Activated naive CD4-positive, alpha-beta T cell treated with anti-CD3 and anti-CD28 coated beads for 36 hours (primary cell): ENCODE results near the gene EIF3A. TPM values are rescaled to one million over a fixed set of nuclear protein-coding genes. Genes with fewer than 3 reads are reported as not detected.

Experiments used
- CTCF ChIA-PET: fragments of 350-600 bp; sonication (Branson Sonifier 250); formaldehyde crosslinking; loops from one replicate; lab custom pipeline; 2021; ENCODE audit warnings: antibody characterized with exemption; lab: Charles Lee
- DNase-seq: peaks from one replicate; pipeline ENCODE4 v3.0.0-alpha.2; 2020
- H3K27ac Mint-ChIP-seq: one replicate; pipeline ENCODE4 v1.8.0; 2021; ENCODE audit warnings: mild to moderate bottlenecking, mixed read lengths
- H3K27me3 Mint-ChIP-seq: one replicate; pipeline ENCODE4 v1.8.0; 2021; ENCODE audit warnings: low read depth, mixed read lengths
- H3K36me3 Mint-ChIP-seq: one replicate; pipeline ENCODE4 v1.8.0; 2021; ENCODE audit warnings: low read depth, mixed read lengths
- H3K4me1 Mint-ChIP-seq: one replicate; pipeline ENCODE4 v1.8.0; 2021; ENCODE audit warnings: low read depth, mixed read lengths
- H3K4me3 Mint-ChIP-seq: one replicate; pipeline ENCODE4 v1.8.0; 2021; ENCODE audit warnings: mild to moderate bottlenecking, moderate library complexity, mixed read lengths
- H3K9me3 Mint-ChIP-seq: one replicate; pipeline ENCODE4 v1.8.0; 2021; ENCODE audit warnings: mixed read lengths
- intact Hi-C: fragments of 100-400 bp; cut with micrococcal nuclease; formaldehyde crosslinking; loops from one replicate; pipeline ENCODE4 v1.15.1; 2023
- total RNA-seq, 2 experiments: library from RNA; stranded (reverse); gene quantifications; one replicate each; pipeline ENCODE4 v1.2.3, GENCODE V29; 2021

Gene EIF3A
- total RNA-seq, 2 experiments from 2014 or later, result 113 to 120 TPM

- no peaks in the 10 kb centered on the region for H3K36me3 Mint-ChIP-seq
- H3K27me3 Mint-ChIP-seq, result peaks cover 2% of the 10 kb centered on the region
- no peak overlapping the region for H3K4me3 Mint-ChIP-seq
- DNase-seq, result no peak
- no peaks in the 10 kb centered on the region for H3K4me1 Mint-ChIP-seq
- no peak overlapping the region for H3K27ac Mint-ChIP-seq
- no peaks in the 10 kb centered on the region for H3K9me3 Mint-ChIP-seq
- intact Hi-C loops, result no loop called here
- CTCF ChIA-PET, result no interaction called here
These were observed 57.6 kb downstream of the EIF3A start for GRCh38 chr10:119022846-119023552.

- Mint-ChIP-seq H3K4me1 (no peaks in the 10 kb centered on the region), H3K36me3 (no peaks in the 10 kb centered on the region), H3K4me3 (no peak overlapping the region), H3K27ac (no peak overlapping the region), H3K9me3 (no peaks in the 10 kb centered on the region), H3K27me3 (peaks cover 2% of the 10 kb centered on the region)
- intact Hi-C loops, result no loop called here
- DNase-seq, result no peak
- CTCF ChIA-PET, result no interaction called here
These were observed 60.0 kb downstream of the EIF3A start for GRCh38 chr10:119020627-119020946.

DNA sequence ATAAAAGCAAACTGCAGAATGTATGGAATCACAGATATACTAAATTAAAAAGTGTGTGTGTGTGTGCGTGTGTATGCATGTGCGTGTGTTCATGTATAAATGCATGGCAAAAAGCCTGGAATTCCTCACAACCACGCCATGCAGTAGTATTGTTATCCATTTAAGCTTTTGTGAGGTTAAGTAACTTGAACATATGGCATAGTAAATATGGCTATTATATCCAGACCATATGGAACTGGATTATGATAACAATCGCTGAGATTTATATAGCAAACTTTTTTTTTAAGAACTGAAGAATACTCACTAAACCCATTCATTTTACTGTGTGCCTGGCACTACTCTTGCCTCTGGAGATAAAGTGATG, 73.4 kb downstream of the EIF3A start:
- Mint-ChIP-seq H3K4me1 (no peaks in the 10 kb centered on the region), H3K27ac (no peak overlapping the region), H3K4me3 (no peak overlapping the region), H3K27me3 (peaks cover 5% of the 10 kb centered on the region), H3K9me3 (no peaks in the 10 kb centered on the region), H3K36me3 (no peaks in the 10 kb centered on the region)
- intact Hi-C loops, result no loop called here
- no peak for DNase-seq
- CTCF ChIA-PET, result no interaction called here

DNA sequence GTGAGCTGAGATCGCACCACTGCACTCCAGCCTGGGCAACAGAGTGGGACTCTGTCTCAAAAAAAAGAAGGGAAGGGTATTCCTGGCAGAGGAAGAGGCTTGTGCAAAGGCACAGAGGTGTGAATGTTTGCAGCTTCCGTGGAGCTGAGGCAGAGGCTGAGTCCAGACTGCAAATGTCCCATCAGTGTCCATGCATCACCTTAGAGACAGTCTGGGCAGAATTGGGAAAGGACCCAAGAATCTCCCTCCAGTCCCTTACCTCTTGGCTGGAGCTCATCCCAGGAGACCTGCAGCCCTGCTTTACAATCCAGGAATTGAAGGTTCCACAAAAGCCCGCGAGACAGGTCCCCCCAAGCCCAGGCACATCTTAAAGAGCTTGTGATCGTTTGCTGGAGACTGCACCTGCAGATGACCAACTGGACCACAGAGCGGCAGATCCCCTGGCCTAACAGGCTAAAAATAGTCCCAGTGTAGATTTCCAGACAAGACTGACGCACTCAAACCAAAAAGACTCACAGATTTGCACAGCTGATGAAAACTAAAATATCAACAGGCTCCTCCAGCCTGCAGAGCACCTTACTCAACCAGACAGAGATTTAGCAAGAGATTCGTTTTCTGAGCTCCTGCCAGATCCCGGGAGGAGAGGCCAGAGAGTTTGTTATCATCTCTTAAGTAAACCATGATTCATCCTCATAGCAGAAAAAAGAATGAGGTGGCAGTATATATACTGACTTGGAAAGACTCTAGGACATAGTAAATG, 74.0 kb downstream of the EIF3A start:
- intact Hi-C loops, result no loop called here
- CTCF ChIA-PET, result no interaction called here
- H3K4me1 Mint-ChIP-seq, result no peaks in the 10 kb centered on the region
- H3K27ac Mint-ChIP-seq, result no peak overlapping the region
- no peak overlapping the region for H3K4me3 Mint-ChIP-seq
- H3K27me3 Mint-ChIP-seq, result peaks cover 8% of the 10 kb centered on the region
- H3K9me3 Mint-ChIP-seq, result no peaks in the 10 kb centered on the region
- DNase-seq, result no peak
- no peaks in the 10 kb centered on the region for H3K36me3 Mint-ChIP-seq

DNA sequence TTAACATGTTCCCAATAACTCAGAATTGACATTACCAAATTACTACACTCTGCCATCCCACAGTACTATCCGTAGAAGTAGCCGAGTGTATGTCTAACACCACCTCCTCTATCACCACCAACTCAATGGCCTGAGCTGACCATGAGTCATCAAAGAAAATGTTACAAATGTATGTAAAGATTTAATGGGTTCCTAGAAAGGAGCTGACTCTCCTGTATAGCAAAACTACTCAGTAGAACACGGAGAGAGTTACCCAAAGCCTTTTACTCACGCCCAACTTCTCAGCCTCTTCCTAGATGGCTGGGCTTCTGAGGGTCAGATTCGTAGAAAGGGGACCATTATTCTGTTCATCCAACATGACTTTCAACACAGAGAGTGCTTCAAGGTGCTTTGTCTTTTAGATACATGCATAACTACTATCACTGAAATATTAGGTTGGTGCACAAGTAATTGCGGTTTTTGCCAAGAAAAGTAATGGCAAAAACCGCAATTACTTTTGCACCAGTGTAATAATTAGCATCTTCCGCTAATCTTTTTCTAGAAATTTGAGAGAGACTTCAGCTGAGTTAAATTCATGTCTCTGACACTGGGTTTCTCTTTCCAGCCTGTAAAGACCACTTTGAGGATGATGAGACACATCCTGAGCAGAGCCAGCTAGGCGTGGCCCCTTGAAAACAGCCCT, 75.1 kb downstream of the EIF3A start:
- CTCF ChIA-PET, result no interaction called here

GRCh38 chr10:119003572-119004289, 76.9 kb downstream of the EIF3A start:
- CTCF ChIA-PET, result no interaction called here
- DNase-seq, result no peak
- no peaks in the 10 kb centered on the region for H3K36me3 Mint-ChIP-seq
- no peak overlapping the region for H3K4me3 Mint-ChIP-seq
- intact Hi-C loops, result no loop called here
- H3K4me1 Mint-ChIP-seq, result no peaks in the 10 kb centered on the region
- no peaks in the 10 kb centered on the region for H3K9me3 Mint-ChIP-seq
- H3K27me3 Mint-ChIP-seq, result peaks cover 6% of the 10 kb centered on the region
- no peak overlapping the region for H3K27ac Mint-ChIP-seq

More for the DNA sequence above, 75.1 kb downstream of the EIF3A start:
- no peak for DNase-seq
- intact Hi-C loops, result no loop called here
- Mint-ChIP-seq H3K27me3 (peaks cover 6% of the 10 kb centered on the region), H3K27ac (no peak overlapping the region), H3K9me3 (no peaks in the 10 kb centered on the region), H3K4me3 (no peak overlapping the region), H3K4me1 (no peaks in the 10 kb centered on the region), H3K36me3 (no peaks in the 10 kb centered on the region)

- CTCF ChIA-PET, result no interaction called here
- intact Hi-C loops, result no loop called here
- Mint-ChIP-seq H3K4me3 (no peak overlapping the region), H3K4me1 (no peaks in the 10 kb centered on the region), H3K27me3 (peaks cover 6% of the 10 kb centered on the region), H3K36me3 (no peaks in the 10 kb centered on the region), H3K9me3 (no peaks in the 10 kb centered on the region), H3K27ac (no peak overlapping the region)
- no peak for DNase-seq
These were observed 78.7 kb downstream of the EIF3A start for GRCh38 chr10:119001717-119002500.

DNA sequence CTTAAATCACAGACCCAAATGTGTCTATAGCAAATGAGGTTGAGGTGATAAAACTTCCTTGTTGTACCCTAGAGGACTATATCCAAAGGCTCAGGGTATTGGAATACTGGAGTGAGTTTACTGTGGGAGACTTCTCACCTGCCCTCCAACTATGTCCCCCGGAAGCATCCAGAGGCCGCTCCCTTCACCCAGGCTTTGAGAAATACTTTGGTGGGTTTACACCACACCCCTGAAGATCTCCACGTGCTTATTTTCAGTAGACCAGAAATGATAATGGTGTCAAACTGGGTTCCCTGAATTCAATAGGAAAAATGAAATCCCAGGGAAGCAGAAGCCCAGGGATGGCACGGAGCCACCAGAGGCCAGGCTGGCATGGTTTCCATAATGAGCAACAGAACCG, 82.4 kb downstream of the EIF3A start:
- CTCF ChIA-PET, result no interaction called here
- Mint-ChIP-seq H3K4me3 (no peak overlapping the region), H3K9me3 (no peaks in the 10 kb centered on the region), H3K36me3 (no peaks in the 10 kb centered on the region), H3K4me1 (no peaks in the 10 kb centered on the region), H3K27ac (no peak overlapping the region), H3K27me3 (peaks cover 6% of the 10 kb centered on the region)
- DNase-seq, result no peak
- intact Hi-C loops, result no loop called here

DNA sequence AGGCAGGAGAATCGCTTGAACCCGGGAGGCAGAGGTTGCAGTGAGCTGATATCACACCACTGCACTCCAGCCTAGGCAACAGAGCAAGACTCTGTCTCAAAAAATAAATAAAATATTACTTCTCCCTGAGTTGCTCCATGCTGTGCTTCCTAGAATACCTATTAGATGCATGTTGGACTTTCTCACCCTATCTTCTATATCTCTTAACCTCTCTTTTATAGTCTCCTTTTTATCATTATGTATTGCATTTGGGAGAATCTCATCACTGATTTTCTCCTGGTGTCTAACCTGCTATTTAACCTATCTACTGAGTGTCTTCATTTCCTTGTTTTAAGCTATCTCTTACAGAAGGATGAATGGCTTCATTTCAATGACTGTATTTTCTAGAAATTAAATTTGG, 83.2 kb downstream of the EIF3A start:
- no peak for DNase-seq
- Mint-ChIP-seq H3K27ac (no peak overlapping the region), H3K36me3 (no peaks in the 10 kb centered on the region), H3K4me1 (no peaks in the 10 kb centered on the region), H3K4me3 (no peak overlapping the region), H3K27me3 (peaks cover 5% of the 10 kb centered on the region), H3K9me3 (no peaks in the 10 kb centered on the region)
- intact Hi-C loops, result no loop called here
- CTCF ChIA-PET, result no interaction called here

DNA sequence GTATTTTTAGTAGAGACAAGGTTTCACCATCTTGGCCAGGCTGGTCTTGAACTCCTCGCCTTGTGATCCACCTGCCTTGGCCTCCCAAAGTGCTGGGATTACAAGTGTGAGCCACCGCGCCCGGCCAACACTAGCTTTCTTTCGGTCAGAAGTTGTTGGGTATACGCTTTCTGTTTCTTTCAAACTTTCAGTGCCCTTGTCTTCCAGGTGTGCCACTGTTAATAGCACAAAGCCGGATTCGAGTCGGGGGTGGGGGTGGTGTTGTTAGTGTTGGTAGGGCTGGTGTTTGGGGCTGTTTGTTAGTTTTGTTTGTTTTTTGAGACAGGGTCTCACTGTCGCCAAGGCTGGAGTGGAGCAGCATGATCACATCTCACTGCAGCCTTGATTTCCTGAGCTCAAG, 84.9 kb downstream of the EIF3A start:
- Mint-ChIP-seq H3K27ac (no peak overlapping the region), H3K9me3 (no peaks in the 10 kb centered on the region)
- CTCF ChIA-PET, result no interaction called here

DNA sequence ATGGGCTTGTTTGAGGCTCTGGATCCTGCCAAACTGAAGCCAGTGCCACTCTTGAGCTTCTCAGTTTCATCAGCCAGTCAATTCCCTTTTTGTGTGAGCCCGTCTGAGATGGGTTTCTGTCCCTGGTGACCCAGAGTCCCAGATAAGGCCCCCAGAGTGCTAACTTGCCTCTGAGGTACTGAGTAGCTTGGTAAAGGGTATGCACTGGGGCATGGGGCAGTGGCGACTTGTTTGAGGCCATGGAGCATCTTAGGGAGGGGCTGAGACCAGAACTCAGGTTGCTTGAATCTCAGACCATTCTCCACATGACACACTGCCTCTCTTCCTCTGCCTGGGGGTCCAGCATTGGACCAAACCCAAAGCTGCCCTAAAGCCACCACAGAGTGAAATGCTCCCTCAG, 86.3 kb downstream of the EIF3A start:
- Mint-ChIP-seq H3K4me3 (no peak overlapping the region), H3K27me3 (no peaks in the 10 kb centered on the region), H3K4me1 (no peaks in the 10 kb centered on the region), H3K27ac (no peak overlapping the region), H3K36me3 (peaks cover 2% of the 10 kb centered on the region), H3K9me3 (no peaks in the 10 kb centered on the region)
- intact Hi-C loops, result no loop called here
- CTCF ChIA-PET, result no interaction called here
- DNase-seq, result no peak

More for the DNA sequence above, 84.9 kb downstream of the EIF3A start:
- no peaks in the 10 kb centered on the region for H3K36me3 Mint-ChIP-seq
- intact Hi-C loops, result no loop called here
- H3K4me3 Mint-ChIP-seq, result no peak overlapping the region
- no peak for DNase-seq
- no peaks in the 10 kb centered on the region for H3K4me1 Mint-ChIP-seq
- H3K27me3 Mint-ChIP-seq, result no peaks in the 10 kb centered on the region

DNA sequence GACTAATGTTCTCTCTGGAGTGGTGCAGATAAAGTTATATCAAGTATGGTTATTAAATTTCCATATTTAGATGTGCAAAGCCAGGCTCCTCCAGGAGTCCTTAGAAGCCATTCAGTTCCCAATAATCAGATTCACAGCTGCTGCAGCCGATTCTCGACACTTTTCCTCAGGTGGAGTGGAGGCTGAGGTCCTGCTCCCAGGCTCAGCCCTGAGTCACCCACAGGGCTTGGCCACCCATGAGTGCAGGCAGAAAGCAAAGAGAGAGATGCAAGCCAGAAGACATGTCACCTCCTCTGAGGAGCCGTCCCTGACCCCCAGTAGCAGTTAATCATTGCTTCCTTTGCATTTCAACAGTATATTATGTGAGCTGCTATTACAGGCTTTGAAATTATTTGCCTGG, 87.4 kb downstream of the EIF3A start:
- intact Hi-C loops, result no loop called here
- Mint-ChIP-seq H3K4me3 (no peak overlapping the region), H3K9me3 (no peaks in the 10 kb centered on the region), H3K4me1 (no peaks in the 10 kb centered on the region), H3K36me3 (peaks cover 2% of the 10 kb centered on the region), H3K27ac (no peak overlapping the region), H3K27me3 (no peaks in the 10 kb centered on the region)
- no peak for DNase-seq
- CTCF ChIA-PET, result interaction anchor here (0.7 kb wide), 1 partner anchor 9 kb away, joined by 4 read pairs; no protein-coding TSS in a partner anchor
